Measurements from ENCODE around the gene ZBTB2. TPM values are rescaled to one million over a fixed set of nuclear protein-coding genes. Genes with fewer than 3 reads are reported as not detected.

ZBTB2 gene
- total RNA-seq, 1 experiment from 2014 or later, result 14.3 TPM

DNA sequence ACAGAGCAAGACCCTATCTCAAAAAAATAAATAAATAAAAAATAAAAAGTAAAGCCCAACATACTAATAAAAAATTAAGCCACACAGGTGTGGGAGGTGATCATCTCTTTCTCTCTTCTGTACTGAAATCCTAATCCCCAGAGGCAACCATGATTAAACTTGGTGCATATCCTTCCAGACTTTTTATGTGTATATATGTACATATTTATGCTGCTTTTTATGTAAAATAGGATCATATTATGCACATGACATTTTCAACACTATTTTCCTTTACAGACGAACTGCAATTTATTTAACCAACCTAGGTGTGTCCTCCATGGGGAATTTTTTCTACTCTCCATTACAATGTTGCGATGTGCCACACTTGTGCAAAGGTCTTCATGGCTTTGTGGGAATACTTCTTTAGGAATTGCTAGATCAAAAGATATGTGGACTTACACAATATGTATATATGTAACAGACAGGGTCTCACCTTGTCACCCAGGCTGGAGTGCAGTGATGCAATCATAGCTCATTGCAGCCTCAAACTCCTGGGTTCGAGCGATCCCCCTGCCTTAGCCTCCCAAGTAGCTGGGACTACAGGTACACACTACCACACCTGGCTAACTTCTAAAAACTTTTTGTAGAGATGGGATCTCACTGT lies 36.9 kb upstream of the ZBTB2 start:
- TF ChIP-seq, protein P1, sequence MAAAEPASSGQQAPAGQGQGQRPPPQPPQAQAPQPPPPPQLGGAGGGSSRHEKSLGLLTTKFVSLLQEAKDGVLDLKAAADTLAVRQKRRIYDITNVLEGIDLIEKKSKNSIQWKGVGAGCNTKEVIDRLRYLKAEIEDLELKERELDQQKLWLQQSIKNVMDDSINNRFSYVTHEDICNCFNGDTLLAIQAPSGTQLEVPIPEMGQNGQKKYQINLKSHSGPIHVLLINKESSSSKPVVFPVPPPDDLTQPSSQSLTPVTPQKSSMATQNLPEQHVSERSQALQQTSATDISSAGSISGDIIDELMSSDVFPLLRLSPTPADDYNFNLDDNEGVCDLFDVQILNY (CRISPR knock-in tag; IDR thresholded peaks at IDR 0.05), result no peak
- TF ChIP-seq, protein P2, sequence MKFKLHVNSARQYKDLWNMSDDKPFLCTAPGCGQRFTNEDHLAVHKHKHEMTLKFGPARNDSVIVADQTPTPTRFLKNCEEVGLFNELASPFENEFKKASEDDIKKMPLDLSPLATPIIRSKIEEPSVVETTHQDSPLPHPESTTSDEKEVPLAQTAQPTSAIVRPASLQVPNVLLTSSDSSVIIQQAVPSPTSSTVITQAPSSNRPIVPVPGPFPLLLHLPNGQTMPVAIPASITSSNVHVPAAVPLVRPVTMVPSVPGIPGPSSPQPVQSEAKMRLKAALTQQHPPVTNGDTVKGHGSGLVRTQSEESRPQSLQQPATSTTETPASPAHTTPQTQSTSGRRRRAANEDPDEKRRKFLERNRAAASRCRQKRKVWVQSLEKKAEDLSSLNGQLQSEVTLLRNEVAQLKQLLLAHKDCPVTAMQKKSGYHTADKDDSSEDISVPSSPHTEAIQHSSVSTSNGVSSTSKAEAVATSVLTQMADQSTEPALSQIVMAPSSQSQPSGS (CRISPR knock-in tag; IDR thresholded peaks at IDR 0.05; ENCODE audit: borderline replicate concordance, low read depth), result no peak
- TF ChIP-seq SOX15 (CRISPR knock-in tag; IDR thresholded peaks at IDR 0.05) (no peak), ZNF423 (CRISPR knock-in tag; IDR thresholded peaks at IDR 0.05) (no peak), TEAD4 (CRISPR knock-in tag; IDR thresholded peaks at IDR 0.05) (no peak), KAT7 (CRISPR knock-in tag; IDR thresholded peaks at IDR 0.05; ENCODE audit: borderline replicate concordance) (no peak), NR3C1 (CRISPR knock-in tag; conservative IDR thresholded peaks at IDR 0.05; ENCODE audit: low read depth) (no peak), PRRX2 (CRISPR knock-in tag; IDR thresholded peaks at IDR 0.05) (no peak), ZNF138 (CRISPR knock-in tag; conservative IDR thresholded peaks at IDR 0.05) (no peak)
- TF ChIP-seq, protein P3, sequence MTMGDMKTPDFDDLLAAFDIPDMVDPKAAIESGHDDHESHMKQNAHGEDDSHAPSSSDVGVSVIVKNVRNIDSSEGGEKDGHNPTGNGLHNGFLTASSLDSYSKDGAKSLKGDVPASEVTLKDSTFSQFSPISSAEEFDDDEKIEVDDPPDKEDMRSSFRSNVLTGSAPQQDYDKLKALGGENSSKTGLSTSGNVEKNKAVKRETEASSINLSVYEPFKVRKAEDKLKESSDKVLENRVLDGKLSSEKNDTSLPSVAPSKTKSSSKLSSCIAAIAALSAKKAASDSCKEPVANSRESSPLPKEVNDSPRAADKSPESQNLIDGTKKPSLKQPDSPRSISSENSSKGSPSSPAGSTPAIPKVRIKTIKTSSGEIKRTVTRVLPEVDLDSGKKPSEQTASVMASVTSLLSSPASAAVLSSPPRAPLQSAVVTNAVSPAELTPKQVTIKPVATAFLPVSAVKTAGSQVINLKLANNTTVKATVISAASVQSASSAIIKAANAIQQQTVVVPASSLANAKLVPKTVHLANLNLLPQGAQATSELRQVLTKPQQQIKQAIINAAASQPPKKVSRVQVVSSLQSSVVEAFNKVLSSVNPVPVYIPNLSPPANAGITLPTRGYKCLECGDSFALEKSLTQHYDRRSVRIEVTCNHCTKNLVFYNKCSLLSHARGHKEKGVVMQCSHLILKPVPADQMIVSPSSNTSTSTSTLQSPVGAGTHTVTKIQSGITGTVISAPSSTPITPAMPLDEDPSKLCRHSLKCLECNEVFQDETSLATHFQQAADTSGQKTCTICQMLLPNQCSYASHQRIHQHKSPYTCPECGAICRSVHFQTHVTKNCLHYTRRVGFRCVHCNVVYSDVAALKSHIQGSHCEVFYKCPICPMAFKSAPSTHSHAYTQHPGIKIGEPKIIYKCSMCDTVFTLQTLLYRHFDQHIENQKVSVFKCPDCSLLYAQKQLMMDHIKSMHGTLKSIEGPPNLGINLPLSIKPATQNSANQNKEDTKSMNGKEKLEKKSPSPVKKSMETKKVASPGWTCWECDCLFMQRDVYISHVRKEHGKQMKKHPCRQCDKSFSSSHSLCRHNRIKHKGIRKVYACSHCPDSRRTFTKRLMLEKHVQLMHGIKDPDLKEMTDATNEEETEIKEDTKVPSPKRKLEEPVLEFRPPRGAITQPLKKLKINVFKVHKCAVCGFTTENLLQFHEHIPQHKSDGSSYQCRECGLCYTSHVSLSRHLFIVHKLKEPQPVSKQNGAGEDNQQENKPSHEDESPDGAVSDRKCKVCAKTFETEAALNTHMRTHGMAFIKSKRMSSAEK (CRISPR knock-in tag; IDR thresholded peaks at IDR 0.05; ENCODE audit: borderline replicate concordance), result no peak

DNA sequence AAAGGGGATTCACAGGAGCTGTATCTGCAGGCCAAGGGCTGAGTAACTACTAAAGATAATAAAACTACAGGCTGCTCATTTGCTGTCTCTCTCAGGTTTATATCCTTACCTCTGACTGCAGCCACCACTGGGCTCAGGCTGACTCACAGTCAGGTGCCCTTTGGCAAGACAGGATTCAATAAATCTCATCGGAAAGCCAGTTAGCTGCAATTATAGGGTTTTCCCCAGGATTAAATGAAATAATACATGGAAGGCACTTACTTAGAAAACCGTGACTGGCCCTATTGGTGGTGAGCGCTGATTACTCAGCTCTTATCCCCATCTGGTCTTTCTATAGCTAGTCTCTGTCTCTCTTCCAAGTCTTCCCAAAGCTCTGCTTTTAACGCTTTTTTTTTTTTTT lies 34.2 kb upstream of the ZBTB2 start:
- ATAC-seq, result no peak
- no peaks in the 10 kb centered on the region for H3K4me1 Mint-ChIP-seq
- H3K9me3 Mint-ChIP-seq, result no peaks in the 10 kb centered on the region
- TF ChIP-seq, protein P4, sequence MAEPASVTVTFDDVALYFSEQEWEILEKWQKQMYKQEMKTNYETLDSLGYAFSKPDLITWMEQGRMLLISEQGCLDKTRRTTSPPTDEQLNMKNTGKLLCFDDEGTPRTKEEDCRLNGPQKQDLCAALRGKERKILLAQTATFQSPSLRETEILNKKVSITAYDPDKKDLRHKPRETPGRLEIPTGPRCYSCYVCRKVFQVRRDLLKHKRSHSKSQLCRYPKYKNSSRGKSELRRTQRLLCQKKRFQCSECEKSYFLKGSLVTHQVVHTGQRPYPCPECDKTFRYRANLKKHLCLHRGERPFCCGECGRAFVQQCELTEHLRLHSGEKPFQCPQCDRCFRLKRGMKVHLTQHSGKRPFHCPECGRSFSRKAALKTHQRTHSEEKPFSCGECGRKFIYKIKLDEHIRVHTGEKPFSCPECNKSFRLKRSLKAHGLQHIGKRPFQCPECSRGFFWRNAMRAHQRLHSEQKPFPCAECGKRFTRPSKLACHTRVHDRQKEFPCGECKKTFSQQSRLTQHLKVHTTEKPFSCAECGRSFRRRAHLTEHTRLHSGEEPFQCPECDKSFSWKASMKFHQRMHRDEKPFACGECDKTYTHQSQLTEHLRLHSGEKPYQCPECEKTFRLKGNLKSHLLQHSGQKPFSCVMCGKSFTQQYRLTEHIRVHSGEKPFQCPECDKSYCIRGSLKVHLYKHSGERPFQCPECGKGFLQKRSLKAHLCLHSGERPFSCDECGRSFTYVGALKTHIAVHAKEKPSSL (CRISPR knock-in tag; conservative IDR thresholded peaks at IDR 0.05), result no peak
- CTCF ChIA-PET, result no interaction called here
- no peak overlapping the region for H3K27ac Mint-ChIP-seq
- POLR2A ChIA-PET, result no interaction called here
- DNase-seq (ENCODE audit: low spot score), result no peak
- no peak overlapping the region for H3K4me3 Mint-ChIP-seq
- no peaks in the 10 kb centered on the region for H3K27me3 Mint-ChIP-seq (ENCODE audit: low read depth)
- peaks cover 58% of the 10 kb centered on the region for H3K36me3 Mint-ChIP-seq

More for the DNA sequence above, 36.9 kb upstream of the ZBTB2 start:
- Mint-ChIP-seq H3K4me1 (no peaks in the 10 kb centered on the region), H3K27ac (no peak overlapping the region), H3K27me3 (ENCODE audit: low read depth) (no peaks in the 10 kb centered on the region), H3K9me3 (no peaks in the 10 kb centered on the region), H3K4me3 (no peak overlapping the region), H3K36me3 (peaks cover 65% of the 10 kb centered on the region)
- DNase-seq (ENCODE audit: low spot score), result no peak
- ChIA-PET CTCF (no interaction called here), POLR2A (no interaction called here)
- no peak for ATAC-seq

DNA sequence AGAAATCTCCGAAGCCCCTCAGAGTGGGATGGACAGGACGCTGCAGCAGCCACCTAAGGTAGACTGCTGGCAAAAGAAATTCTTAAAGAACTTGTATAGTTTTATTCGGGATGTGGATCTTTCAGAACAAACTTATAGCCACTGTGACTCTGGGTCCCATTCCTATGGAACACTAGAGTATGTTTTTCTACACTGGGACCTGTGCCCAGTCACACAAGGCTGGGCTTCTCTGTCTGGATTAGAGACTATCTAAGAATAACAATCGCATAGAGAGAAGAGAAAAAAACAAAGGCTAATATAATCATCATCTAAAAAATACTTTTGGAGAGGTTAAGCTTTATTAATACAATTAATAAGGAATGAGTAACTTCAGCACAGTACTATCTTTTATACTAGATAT lies 31.6 kb upstream of the ZBTB2 start:
- Mint-ChIP-seq H3K4me3 (no peak overlapping the region), H3K4me1 (no peaks in the 10 kb centered on the region), H3K36me3 (peaks cover 46% of the 10 kb centered on the region), H3K27me3 (ENCODE audit: low read depth) (no peaks in the 10 kb centered on the region), H3K9me3 (no peaks in the 10 kb centered on the region), H3K27ac (no peak overlapping the region)
- CTCF ChIA-PET, result no interaction called here
- POLR2A ChIA-PET, result no interaction called here
- ATAC-seq, result no peak
- DNase-seq (ENCODE audit: low spot score), result no peak
- no peak for TF ChIP-seq ZNF317 (CRISPR knock-in tag; IDR thresholded peaks at IDR 0.05; ENCODE audit: borderline replicate concordance, low read depth)
- no peak for TF ChIP-seq ZNF423 (CRISPR knock-in tag; IDR thresholded peaks at IDR 0.05)
- TF ChIP-seq, protein P5, sequence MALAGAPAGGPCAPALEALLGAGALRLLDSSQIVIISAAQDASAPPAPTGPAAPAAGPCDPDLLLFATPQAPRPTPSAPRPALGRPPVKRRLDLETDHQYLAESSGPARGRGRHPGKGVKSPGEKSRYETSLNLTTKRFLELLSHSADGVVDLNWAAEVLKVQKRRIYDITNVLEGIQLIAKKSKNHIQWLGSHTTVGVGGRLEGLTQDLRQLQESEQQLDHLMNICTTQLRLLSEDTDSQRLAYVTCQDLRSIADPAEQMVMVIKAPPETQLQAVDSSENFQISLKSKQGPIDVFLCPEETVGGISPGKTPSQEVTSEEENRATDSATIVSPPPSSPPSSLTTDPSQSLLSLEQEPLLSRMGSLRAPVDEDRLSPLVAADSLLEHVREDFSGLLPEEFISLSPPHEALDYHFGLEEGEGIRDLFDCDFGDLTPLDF (CRISPR knock-in tag; IDR thresholded peaks at IDR 0.05), result no peak
- TF ChIP-seq, protein P6, sequence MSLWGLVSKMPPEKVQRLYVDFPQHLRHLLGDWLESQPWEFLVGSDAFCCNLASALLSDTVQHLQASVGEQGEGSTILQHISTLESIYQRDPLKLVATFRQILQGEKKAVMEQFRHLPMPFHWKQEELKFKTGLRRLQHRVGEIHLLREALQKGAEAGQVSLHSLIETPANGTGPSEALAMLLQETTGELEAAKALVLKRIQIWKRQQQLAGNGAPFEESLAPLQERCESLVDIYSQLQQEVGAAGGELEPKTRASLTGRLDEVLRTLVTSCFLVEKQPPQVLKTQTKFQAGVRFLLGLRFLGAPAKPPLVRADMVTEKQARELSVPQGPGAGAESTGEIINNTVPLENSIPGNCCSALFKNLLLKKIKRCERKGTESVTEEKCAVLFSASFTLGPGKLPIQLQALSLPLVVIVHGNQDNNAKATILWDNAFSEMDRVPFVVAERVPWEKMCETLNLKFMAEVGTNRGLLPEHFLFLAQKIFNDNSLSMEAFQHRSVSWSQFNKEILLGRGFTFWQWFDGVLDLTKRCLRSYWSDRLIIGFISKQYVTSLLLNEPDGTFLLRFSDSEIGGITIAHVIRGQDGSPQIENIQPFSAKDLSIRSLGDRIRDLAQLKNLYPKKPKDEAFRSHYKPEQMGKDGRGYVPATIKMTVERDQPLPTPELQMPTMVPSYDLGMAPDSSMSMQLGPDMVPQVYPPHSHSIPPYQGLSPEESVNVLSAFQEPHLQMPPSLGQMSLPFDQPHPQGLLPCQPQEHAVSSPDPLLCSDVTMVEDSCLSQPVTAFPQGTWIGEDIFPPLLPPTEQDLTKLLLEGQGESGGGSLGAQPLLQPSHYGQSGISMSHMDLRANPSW (CRISPR knock-in tag; conservative IDR thresholded peaks at IDR 0.05; ENCODE audit: low read depth), result no peak
- TF ChIP-seq, protein P7, sequence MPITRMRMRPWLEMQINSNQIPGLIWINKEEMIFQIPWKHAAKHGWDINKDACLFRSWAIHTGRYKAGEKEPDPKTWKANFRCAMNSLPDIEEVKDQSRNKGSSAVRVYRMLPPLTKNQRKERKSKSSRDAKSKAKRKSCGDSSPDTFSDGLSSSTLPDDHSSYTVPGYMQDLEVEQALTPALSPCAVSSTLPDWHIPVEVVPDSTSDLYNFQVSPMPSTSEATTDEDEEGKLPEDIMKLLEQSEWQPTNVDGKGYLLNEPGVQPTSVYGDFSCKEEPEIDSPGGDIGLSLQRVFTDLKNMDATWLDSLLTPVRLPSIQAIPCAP (CRISPR knock-in tag; IDR thresholded peaks at IDR 0.05), result no peak
- TF ChIP-seq, protein P8, sequence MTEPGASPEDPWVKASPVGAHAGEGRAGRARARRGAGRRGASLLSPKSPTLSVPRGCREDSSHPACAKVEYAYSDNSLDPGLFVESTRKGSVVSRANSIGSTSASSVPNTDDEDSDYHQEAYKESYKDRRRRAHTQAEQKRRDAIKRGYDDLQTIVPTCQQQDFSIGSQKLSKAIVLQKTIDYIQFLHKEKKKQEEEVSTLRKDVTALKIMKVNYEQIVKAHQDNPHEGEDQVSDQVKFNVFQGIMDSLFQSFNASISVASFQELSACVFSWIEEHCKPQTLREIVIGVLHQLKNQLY (CRISPR knock-in tag; IDR thresholded peaks at IDR 0.05), result no peak
